ENCODE data around the gene GMDS.

GRCh38 chr6:1592852-1593251, 652.6 kb downstream of the GMDS start:
- TF ChIP-seq GABPA (IDR thresholded peaks at IDR 0.05; ENCODE audit: borderline replicate concordance, insufficient read depth, low read length) (no peak), HDAC2 (IDR thresholded peaks at IDR 0.05; ENCODE audit: borderline replicate concordance in 1 of 2, low read depth in 2 of 2, low read length in 2 of 2) (no peak), CTCF (IDR thresholded peaks at IDR 0.05; ENCODE audit: control extremely low read depth in 1 of 3, insufficient read depth in 1 of 3, low read depth in 1 of 3, low read length in 3 of 3) (no peak), POLR2A (IDR thresholded peaks at IDR 0.05; ENCODE audit: control extremely low read depth in 1 of 2, low read depth in 2 of 2, low read length in 2 of 2) (no peak), EZH2 (IDR thresholded peaks at IDR 0.05; ENCODE audit: low read depth, low read length, severe bottlenecking) (no peak), SUZ12 (IDR thresholded peaks at IDR 0.05; ENCODE audit: low read length) (no peak)
